HCT116 (cell line): ENCODE results near the gene ELANE. TPM values are rescaled to one million over a fixed set of nuclear protein-coding genes. Genes with fewer than 3 reads are reported as not detected.

Experiments
- ATAC-seq: fragments of 200-7000 bp; cut with Tn5 transposase; 2 replicates; pipeline ENCODE4 v1.9.1; 2020; ENCODE audit warnings: mild to moderate bottlenecking, moderate library complexity
- BruUV-seq: library from RNA; stranded (reverse); fragments of 400-500 nt; replicated peaks from 2 replicates; lab custom pipeline; 2021; lab: Mats Ljungman, UMichigan
- CTCF ChIA-PET: fragments of 300-600 bp; sonication (Branson Sonifier 250); formaldehyde crosslinking; loops from one replicate; lab custom pipeline; 2021; ENCODE audit warnings: antibody characterized with exemption; lab: Charles Lee
- POLR2A ChIA-PET: fragments of 300-600, 350-600 bp; sonication (Branson Sonifier 250); formaldehyde crosslinking; loops from one replicate; lab custom pipeline; 2021; ENCODE audit warnings: antibody characterized with exemption; lab: Charles Lee
- RAD21 ChIA-PET, 2 experiments: fragments of 300-600 bp; sonication (Branson Sonifier 250); formaldehyde crosslinking; loops; one replicate each; lab custom pipeline; 2023; ENCODE audit warnings: low total read pairs in 2 of 2; ENCODE audit not compliant: uncharacterized antibody in 2 of 2, unreplicated experiment in 2 of 2, low non-redundant PET in 1 of 2; lab: Charles Lee
- DNase-seq: peaks from one replicate; pipeline ENCODE4 v3.0.0-alpha.2; 2010; ENCODE audit warnings: low read depth, low spot score
- H2AFZ ChIP-seq: fragments of 200-600 bp; shearing (Covaris generic), sonication (generic); 2 replicates; pipeline ENCODE4 v1.6.1; 2017; ENCODE audit warnings: low read depth, mixed run types, mixed read lengths, antibody characterized with exemption, low read length; ENCODE audit not compliant: poor library complexity, severe bottlenecking
- H3K27ac ChIP-seq: 2 replicates; pipeline ENCODE4 v1.5.1; 2012; ENCODE audit warnings: low read depth, low read length
- H3K27me3 ChIP-seq: fragments of 200-600 bp; sonication (generic); 2 replicates; pipeline ENCODE4 v1.6.1; 2016; ENCODE audit warnings: mixed run types, low read length, mixed read lengths; ENCODE audit not compliant: insufficient read depth
- H3K36me3 ChIP-seq, 2 experiments: fragments of 200-500 bp in 1 of 2; fragments of 200-600 bp in 1 of 2; sonication (Bioruptor generic) in 1 of 2; sonication (generic) in 1 of 2; 2 replicates each; pipeline versions ENCODE4 v1.5.1 to v1.6.1; 2014 to 2016; ENCODE audit warnings: low read length in 2 of 2, inconsistent platforms in 1 of 2, mixed read lengths in 1 of 2, mixed run types in 1 of 2; ENCODE audit not compliant: insufficient read depth in 2 of 2, control insufficient read depth in 1 of 2
- H3K4me1 ChIP-seq, 2 experiments: fragments of 200-600 bp in 1 of 2; sonication (generic) in 1 of 2; 2 replicates each; pipeline versions ENCODE4 v1.5.1 to v1.6.1; 2012 to 2017; ENCODE audit warnings: low read length in 2 of 2, inconsistent platforms in 1 of 2, mild to moderate bottlenecking in 1 of 2, mixed read lengths in 1 of 2, mixed run types in 1 of 2, moderate library complexity in 1 of 2; ENCODE audit not compliant: insufficient read depth in 2 of 2, control insufficient read depth in 1 of 2
- H3K4me2 ChIP-seq: fragments of 200-600 bp; sonication (generic); 2 replicates; pipeline ENCODE4 v1.6.1; 2017; ENCODE audit warnings: mixed run types, low read length, mixed read lengths
- H3K4me3 ChIP-seq, 2 experiments: fragments of 200-600 bp in 1 of 2; sonication (generic) in 1 of 2; replicated peaks in 1 of 2; 2 replicates each; pipeline ENCODE4 v1.5.1; 2011 to 2016; ENCODE audit warnings: low read length in 2 of 2, control low read depth in 1 of 2, low read depth in 1 of 2, mild to moderate bottlenecking in 1 of 2, mixed read lengths in 1 of 2, mixed run types in 1 of 2
- H3K79me2 ChIP-seq: fragments of 200-600 bp; sonication (generic); 2 replicates; pipeline ENCODE4 v1.6.1; 2017; ENCODE audit warnings: mild to moderate bottlenecking, mixed run types, low read length, moderate library complexity, mixed read lengths; ENCODE audit not compliant: insufficient read depth
- H3K9ac ChIP-seq: fragments of 200-600 bp; sonication (generic); 2 replicates; pipeline ENCODE4 v1.6.1; 2016; ENCODE audit warnings: low read length, mixed read lengths
- H3K9me2 ChIP-seq: fragments of 200-600 bp; sonication (generic), shearing (Covaris generic); 2 replicates; pipeline ENCODE4 v1.6.1; 2017; ENCODE audit warnings: mixed run types, mild to moderate bottlenecking, moderate library complexity; ENCODE audit not compliant: insufficient read depth
- H3K9me3 ChIP-seq, 2 experiments: fragments of 200-500 bp in 1 of 2; fragments of 200-600 bp in 1 of 2; sonication (Bioruptor generic) in 1 of 2; sonication (generic) in 1 of 2; 2 replicates each; pipeline ENCODE4 v1.6.1; 2014 to 2017; ENCODE audit warnings: low read length in 2 of 2, mixed read lengths in 2 of 2, inconsistent platforms in 1 of 2, low read depth in 1 of 2, mild to moderate bottlenecking in 1 of 2, mixed run types in 1 of 2, moderate library complexity in 1 of 2; ENCODE audit not compliant: control insufficient read depth in 1 of 2, insufficient read depth in 1 of 2
- H4K20me1 ChIP-seq: fragments of 200-600 bp; sonication (generic), shearing (Covaris generic); 2 replicates; pipeline ENCODE4 v1.6.1; 2017; ENCODE audit warnings: mixed run types, mild to moderate bottlenecking, moderate library complexity; ENCODE audit not compliant: insufficient read depth
- CEBPB ChIP-seq: IDR thresholded peaks from 2 replicates; pipeline ENCODE4 v1.6.1; 2012; ENCODE audit warnings: low read depth
- ELF1 ChIP-seq: IDR thresholded peaks from 2 replicates; pipeline ENCODE4 v1.6.1; 2012; ENCODE audit warnings: low read depth, borderline replicate concordance
- EZH2 ChIP-seq: fragments of 200-600 bp; sonication (generic); IDR thresholded peaks from 2 replicates; pipeline ENCODE4 v1.6.1; 2017; ENCODE audit warnings: antibody characterized with exemption, mixed run types
- POLR2A ChIP-seq: IDR thresholded peaks from 2 replicates; pipeline ENCODE4 v1.7.0; 2011; ENCODE audit warnings: borderline replicate concordance; ENCODE audit not compliant: insufficient read depth, insufficient read length; ENCODE audit errors: extremely low read depth
- TCF7L2 ChIP-seq: IDR thresholded peaks from 2 replicates; pipeline ENCODE4 v1.7.0; 2011; ENCODE audit warnings: borderline replicate concordance, inconsistent platforms; ENCODE audit not compliant: insufficient read depth, insufficient read length; ENCODE audit errors: extremely low read depth
- ZBTB33 ChIP-seq: IDR thresholded peaks from 2 replicates; pipeline ENCODE4 v1.6.1; 2011; ENCODE audit warnings: mild to moderate bottlenecking, low read length, moderate library complexity; ENCODE audit not compliant: insufficient replicate concordance; ENCODE audit errors: extremely low read depth
- ZFX ChIP-seq: fragments of 450-650 bp; IDR thresholded peaks from 2 replicates; pipeline ENCODE4 v1.6.1; 2017
- ZNF274 ChIP-seq: fragments of 200-500 bp; sonication (Bioruptor generic); IDR thresholded peaks from 2 replicates; pipeline ENCODE4 v1.6.1; 2014; ENCODE audit warnings: mild to moderate bottlenecking, low read depth, low read length, inconsistent platforms
- intact Hi-C: fragments of 100-400 bp; cut with micrococcal nuclease; formaldehyde crosslinking; loops from 2 replicates; pipeline ENCODE4 v1.10.0; 2022
- total RNA-seq: library from RNA; stranded (reverse); gene quantifications from one replicate; pipeline ENCODE4 v1.2.1, GENCODE V29; 2021; ENCODE audit not compliant: unreplicated experiment

The ELANE gene
- total RNA-seq, 1 experiment from 2014 or later, result not detected

- ATAC-seq, result no peak
- Histone ChIP-seq H3K4me2 (no peak overlapping the region), H3K9me3 (no peaks in the 10 kb centered on the region), H3K27me3 (no peaks in the 10 kb centered on the region), H3K4me3 (no peak overlapping the region), H2AFZ (no peak overlapping the region), H3K79me2 (no peaks in the 10 kb centered on the region), H3K9me2 (no peaks in the 10 kb centered on the region), H3K27ac (no peak overlapping the region), H4K20me1 (no peaks in the 10 kb centered on the region), H3K9ac (no peak overlapping the region), H3K4me1 (peaks cover 0 to 4% of the 10 kb centered on the region in 2 experiments; a peak in 3 of 4 replicates), H3K36me3 (no peaks in the 10 kb centered on the region)
- no TSS peak for BruUV-seq
- DNase-seq, result no peak
- intact Hi-C loops, result no loop called here
- ChIA-PET CTCF (no interaction called here), POLR2A (no interaction called here), RAD21 (no interaction called here)
- no peak for TF ChIP-seq ZBTB33
- no peak for TF ChIP-seq EZH2
- no peak for TF ChIP-seq CEBPB
- no peak for TF ChIP-seq ZNF274
- no peak for TF ChIP-seq ELF1
- TF ChIP-seq POLR2A, result no peak
- TF ChIP-seq TCF7L2, result no peak
- no peak for TF ChIP-seq ZFX
Measured at GRCh38 chr19:829129-829758, 22.9 kb upstream of the ELANE start.
